Activated T-helper 2 cell treated with anti-CD3 and anti-CD28 coated beads, Interferon-gamma antibody, Interleukin-2, Interleukin-4, amounts not matched to agents 10 μg/mL and 5 μg/mL and 100 μg/mL, durations not matched to agents 14 hours and 24 hours and 36 hours (primary cell): ENCODE results near the gene EPB41L4A. TPM values are rescaled to one million over a fixed set of nuclear protein-coding genes. Genes with fewer than 3 reads are reported as not detected.

Source experiments
- DNase-seq: peaks from one replicate; pipeline ENCODE4 v3.0.0; 2021; ENCODE audit warnings: low spot score
- H3K27ac Mint-ChIP-seq: one replicate; pipeline ENCODE4 v1.8.0; 2021; ENCODE audit warnings: mixed read lengths
- H3K27me3 Mint-ChIP-seq: one replicate; pipeline ENCODE4 v1.8.0; 2021; ENCODE audit warnings: low read depth, mixed read lengths
- H3K36me3 Mint-ChIP-seq: one replicate; pipeline ENCODE4 v1.8.0; 2021; ENCODE audit warnings: low read depth, mixed read lengths
- H3K4me1 Mint-ChIP-seq: one replicate; pipeline ENCODE4 v1.8.0; 2021; ENCODE audit warnings: low read depth, mixed read lengths
- H3K4me3 Mint-ChIP-seq: one replicate; pipeline ENCODE4 v1.8.0; 2021; ENCODE audit warnings: low read depth, mild to moderate bottlenecking, moderate library complexity, mixed read lengths
- H3K9me3 Mint-ChIP-seq: one replicate; pipeline ENCODE4 v1.8.0; 2021; ENCODE audit warnings: mixed read lengths
- intact Hi-C: fragments of 100-400 bp; cut with micrococcal nuclease; formaldehyde crosslinking; loops from one replicate; pipeline ENCODE4 v1.15.1; 2023
- total RNA-seq: library from RNA; stranded (reverse); gene quantifications from 2 replicates; pipeline ENCODE4 v1.2.3, GENCODE V29; 2022

EPB41L4A gene
- total RNA-seq, 1 donor from 2014 or later: 0.68 TPM

DNA sequence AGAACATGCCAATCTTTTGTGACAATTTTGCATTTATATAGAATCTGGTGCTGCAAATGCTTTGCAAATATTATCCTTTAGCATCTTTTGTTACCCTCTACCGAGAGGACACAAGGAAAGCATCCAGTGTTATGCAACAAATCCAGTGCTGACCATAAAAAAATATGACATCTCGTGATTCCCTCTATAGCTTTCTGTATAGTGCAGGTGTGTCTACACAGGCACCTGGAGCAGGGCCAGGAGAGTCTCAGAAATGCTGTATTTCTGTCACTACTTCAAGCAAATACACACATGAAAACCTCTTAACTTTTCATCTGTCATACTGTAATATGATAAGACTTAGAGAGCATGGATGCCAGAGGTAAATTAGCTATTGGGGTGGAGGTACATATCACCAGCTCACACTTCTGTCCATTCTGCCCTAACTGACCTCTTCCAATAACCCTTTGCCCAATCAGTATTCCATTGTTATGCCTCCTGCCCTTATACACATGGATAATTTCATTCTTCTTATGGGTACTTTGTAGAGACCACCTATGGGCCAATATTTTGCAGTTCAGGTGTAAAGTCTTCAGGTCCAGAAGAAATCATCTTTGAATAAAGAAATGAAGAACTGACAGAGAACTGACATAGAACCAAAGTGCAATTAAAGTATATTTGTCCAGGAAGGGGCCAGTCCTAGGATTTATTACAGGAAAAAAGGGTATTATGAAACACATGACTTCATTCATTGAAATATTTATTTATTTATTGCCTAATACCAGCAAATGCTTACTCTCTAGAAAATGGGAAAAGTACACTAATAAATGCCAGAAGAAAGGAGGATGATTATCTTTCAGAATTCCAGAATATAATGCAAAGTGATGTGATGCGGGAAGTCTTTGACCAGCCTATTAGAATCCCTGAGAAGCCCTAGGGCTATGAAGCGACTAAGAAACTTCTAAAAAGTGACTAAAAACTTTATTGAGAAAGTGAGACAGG, 106.5 kb downstream of the EPB41L4A start:
- Mint-ChIP-seq H3K4me3 (no peak overlapping the region), H3K27me3 (peaks cover 3% of the 10 kb centered on the region), H3K9me3 (no peaks in the 10 kb centered on the region), H3K27ac (no peak overlapping the region), H3K36me3 (no peaks in the 10 kb centered on the region), H3K4me1 (no peaks in the 10 kb centered on the region)
- intact Hi-C loops: no loop called here
- DNase-seq: no peak

- no peak for DNase-seq
- no peaks in the 10 kb centered on the region for H3K9me3 Mint-ChIP-seq
- H3K27me3 Mint-ChIP-seq: peaks cover 3% of the 10 kb centered on the region
- no peaks in the 10 kb centered on the region for H3K4me1 Mint-ChIP-seq
- intact Hi-C loops: no loop called here
- no peak overlapping the region for H3K4me3 Mint-ChIP-seq
- no peak overlapping the region for H3K27ac Mint-ChIP-seq
- no peaks in the 10 kb centered on the region for H3K36me3 Mint-ChIP-seq
These were observed 108.3 kb downstream of the EPB41L4A start for GRCh38 chr5:112310746-112311145.

DNA sequence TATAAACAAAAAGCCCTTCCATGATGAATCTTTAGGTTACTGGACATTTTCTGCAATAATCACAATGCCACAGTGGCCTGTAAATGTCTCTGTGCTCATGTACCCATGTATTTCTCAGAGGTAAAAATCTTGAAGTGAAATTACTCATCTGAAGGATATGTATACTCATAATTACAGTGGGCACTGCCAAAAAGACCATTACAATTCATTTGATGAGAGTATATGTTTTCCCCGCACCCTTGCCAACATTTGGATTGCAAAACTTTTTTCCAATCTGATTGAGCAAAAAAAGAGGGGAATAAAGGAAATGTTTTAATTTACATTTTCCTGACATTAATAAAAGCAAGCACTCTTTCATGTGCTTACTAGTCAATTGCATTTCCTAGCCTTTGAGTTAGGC, 110.5 kb downstream of the EPB41L4A start:
- Mint-ChIP-seq H3K36me3 (no peaks in the 10 kb centered on the region), H3K9me3 (no peaks in the 10 kb centered on the region), H3K27ac (no peak overlapping the region), H3K27me3 (peaks cover 3% of the 10 kb centered on the region), H3K4me3 (no peak overlapping the region), H3K4me1 (no peaks in the 10 kb centered on the region)
- intact Hi-C loops: no loop called here
- no peak for DNase-seq

GRCh38 chr5:112306956-112307355, 112.1 kb downstream of the EPB41L4A start:
- Mint-ChIP-seq H3K9me3 (no peaks in the 10 kb centered on the region), H3K4me3 (no peak overlapping the region), H3K36me3 (no peaks in the 10 kb centered on the region), H3K4me1 (no peaks in the 10 kb centered on the region), H3K27ac (no peak overlapping the region), H3K27me3 (peaks cover 3% of the 10 kb centered on the region)
- intact Hi-C loops: no loop called here
- no peak for DNase-seq

DNA sequence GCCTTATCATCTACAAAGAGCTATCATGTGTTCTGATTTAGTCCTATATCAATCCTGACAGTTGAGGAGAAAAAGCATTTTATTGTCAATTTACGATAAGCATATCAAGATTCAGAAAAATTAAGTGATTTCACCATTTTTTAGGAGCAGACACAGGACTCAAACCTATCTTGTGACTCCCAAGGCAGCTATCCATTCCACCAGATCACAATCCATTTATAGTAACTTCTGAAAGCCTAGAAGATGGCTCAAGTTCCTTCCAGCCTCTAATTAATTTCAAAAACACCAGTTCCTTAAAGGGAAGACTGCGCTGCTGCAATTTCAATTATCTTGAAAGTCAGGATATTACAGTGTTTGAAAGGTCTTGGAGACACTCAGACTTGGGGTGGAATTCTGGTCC, 114.3 kb downstream of the EPB41L4A start:
- peaks cover 1% of the 10 kb centered on the region for H3K9me3 Mint-ChIP-seq
- H3K27ac Mint-ChIP-seq: no peak overlapping the region
- no peaks in the 10 kb centered on the region for H3K4me1 Mint-ChIP-seq
- no peaks in the 10 kb centered on the region for H3K36me3 Mint-ChIP-seq
- H3K4me3 Mint-ChIP-seq: no peak overlapping the region
- DNase-seq: no peak
- intact Hi-C loops: no loop called here
- peaks cover 3% of the 10 kb centered on the region for H3K27me3 Mint-ChIP-seq

DNA sequence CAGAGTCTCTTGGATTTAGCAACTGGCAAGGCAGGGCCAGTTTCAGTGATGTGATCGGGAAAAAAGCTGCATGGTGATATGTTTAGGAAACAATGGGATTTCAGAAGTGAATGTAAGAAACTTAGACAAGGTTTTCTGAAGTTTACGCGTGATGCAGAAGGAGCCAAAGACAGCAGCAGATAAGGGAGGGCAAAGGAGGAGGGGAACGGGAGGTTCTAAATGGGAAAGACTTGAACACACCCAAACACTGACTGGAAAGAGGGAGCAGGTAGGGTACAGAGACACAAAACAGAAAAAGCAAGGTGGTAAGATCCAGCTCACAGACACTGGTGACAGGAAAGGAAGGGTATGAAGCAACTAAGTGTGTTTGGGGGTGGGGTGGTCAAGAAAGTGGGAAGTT, 115.4 kb downstream of the EPB41L4A start:
- no peaks in the 10 kb centered on the region for H3K36me3 Mint-ChIP-seq
- no peak for DNase-seq
- no peak overlapping the region for H3K4me3 Mint-ChIP-seq
- H3K4me1 Mint-ChIP-seq: no peaks in the 10 kb centered on the region
- H3K27me3 Mint-ChIP-seq: no peaks in the 10 kb centered on the region
- H3K9me3 Mint-ChIP-seq: peaks cover 8% of the 10 kb centered on the region
- intact Hi-C loops: no loop called here
- no peak overlapping the region for H3K27ac Mint-ChIP-seq

DNA sequence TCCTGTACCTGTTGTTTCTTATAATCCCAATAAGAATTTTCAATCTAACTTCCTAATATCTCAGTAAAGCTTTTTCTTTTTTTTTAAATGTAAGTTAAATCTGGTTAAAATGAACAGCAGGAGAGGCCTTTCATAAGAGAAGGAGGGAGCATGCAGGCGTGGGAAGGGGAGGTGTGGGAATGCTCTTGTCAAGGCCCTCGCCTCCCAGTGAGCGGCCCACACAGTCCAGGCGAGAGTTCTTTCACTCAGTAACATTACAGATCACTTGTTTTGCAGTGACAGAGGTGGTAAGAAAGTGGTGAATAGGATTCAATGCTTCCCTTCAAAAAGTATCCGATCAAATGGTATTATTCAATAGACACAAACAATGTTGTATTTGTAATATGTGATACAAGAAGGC, 125.0 kb downstream of the EPB41L4A start:
- H3K4me3 Mint-ChIP-seq: no peak overlapping the region
- no peaks in the 10 kb centered on the region for H3K4me1 Mint-ChIP-seq
- H3K27me3 Mint-ChIP-seq: peaks cover 1% of the 10 kb centered on the region
- H3K36me3 Mint-ChIP-seq: no peaks in the 10 kb centered on the region
- intact Hi-C loops: no loop called here
- peaks cover 13% of the 10 kb centered on the region for H3K9me3 Mint-ChIP-seq
- no peak for DNase-seq
- no peak overlapping the region for H3K27ac Mint-ChIP-seq

- Mint-ChIP-seq H3K36me3 (no peaks in the 10 kb centered on the region), H3K27ac (no peak overlapping the region), H3K27me3 (peaks cover 1% of the 10 kb centered on the region), H3K4me3 (no peak overlapping the region), H3K4me1 (no peaks in the 10 kb centered on the region), H3K9me3 (peaks cover 8% of the 10 kb centered on the region)
- intact Hi-C loops: no loop called here
- DNase-seq: no peak
These were observed 125.5 kb downstream of the EPB41L4A start for GRCh38 chr5:112293587-112293986.

DNA sequence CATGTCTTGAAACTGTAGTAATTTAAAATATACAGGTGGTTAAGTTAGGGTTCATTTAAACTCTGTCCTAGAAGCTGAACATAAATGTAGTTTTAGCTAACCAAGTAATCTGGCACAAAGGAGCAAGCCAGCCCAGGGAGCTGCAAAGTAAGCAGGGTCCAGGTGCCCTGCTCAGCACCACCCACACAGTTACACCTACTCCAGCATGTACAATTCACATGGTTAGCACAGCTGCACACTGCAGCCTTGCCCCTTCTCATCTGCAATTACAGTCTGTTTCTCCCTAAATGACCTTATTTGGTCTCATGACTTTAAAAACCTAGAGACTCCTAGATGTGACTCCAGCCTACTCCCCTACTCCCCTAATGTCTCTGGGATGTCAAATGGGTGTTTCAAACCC, 128.4 kb downstream of the EPB41L4A start:
- H3K27ac Mint-ChIP-seq: no peak overlapping the region
- intact Hi-C loops: no loop called here
- peaks cover 1% of the 10 kb centered on the region for H3K27me3 Mint-ChIP-seq
- no peaks in the 10 kb centered on the region for H3K4me1 Mint-ChIP-seq
- no peaks in the 10 kb centered on the region for H3K9me3 Mint-ChIP-seq
- no peaks in the 10 kb centered on the region for H3K36me3 Mint-ChIP-seq
- no peak for DNase-seq
- H3K4me3 Mint-ChIP-seq: no peak overlapping the region

GRCh38 chr5:112289465-112289864, 129.6 kb downstream of the EPB41L4A start:
- Mint-ChIP-seq H3K27me3 (peaks cover 1% of the 10 kb centered on the region), H3K27ac (no peak overlapping the region), H3K9me3 (no peaks in the 10 kb centered on the region), H3K4me1 (no peaks in the 10 kb centered on the region), H3K4me3 (no peak overlapping the region), H3K36me3 (no peaks in the 10 kb centered on the region)
- intact Hi-C loops: no loop called here
- no peak for DNase-seq

DNA sequence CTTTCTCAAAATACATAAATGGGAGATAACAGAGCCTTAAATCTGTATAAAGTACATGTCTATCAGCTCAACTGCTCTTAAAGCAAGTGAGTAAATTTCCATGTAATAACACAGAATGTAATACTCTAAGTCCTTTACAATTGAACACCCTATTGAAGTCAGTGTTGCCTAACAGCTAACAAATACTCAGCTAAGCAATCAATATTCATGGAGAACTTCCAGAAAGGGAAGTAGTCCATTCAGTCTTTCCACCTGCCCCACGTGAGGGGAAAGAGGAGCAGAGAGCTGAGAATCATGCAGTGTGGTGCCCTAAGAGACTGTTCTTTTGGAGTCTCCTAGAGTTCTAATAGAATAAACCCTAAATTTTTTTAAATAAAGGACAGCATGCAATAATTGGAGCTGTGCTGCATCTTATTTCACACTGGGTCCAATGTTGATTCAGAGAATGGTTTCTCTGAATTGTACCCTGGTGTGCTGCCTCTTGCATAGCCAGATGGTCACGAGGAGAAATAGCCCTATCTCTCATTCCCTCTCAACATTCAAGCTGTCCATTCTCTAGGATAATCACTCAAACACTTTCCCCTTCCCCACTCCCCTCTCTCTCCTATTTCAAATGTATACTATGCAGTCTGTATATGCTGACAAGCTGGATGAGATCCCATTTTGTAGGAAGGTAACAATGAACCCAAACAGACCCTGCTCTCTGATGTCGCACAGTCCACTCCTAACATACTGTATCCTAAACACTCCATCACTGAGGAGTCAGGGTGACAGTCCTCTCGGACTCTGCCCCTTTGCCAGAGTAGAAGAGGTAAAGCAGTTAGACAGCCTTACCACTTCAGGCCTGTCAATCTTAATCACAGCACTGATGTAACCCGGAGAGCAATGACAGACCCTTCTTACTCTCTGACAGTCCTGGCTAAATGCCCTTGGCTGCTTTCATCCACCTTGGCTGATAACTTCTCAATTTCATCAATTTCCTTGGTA, 134.8 kb downstream of the EPB41L4A start:
- Mint-ChIP-seq H3K4me3 (no peak overlapping the region), H3K27ac (no peak overlapping the region), H3K27me3 (peaks cover 1% of the 10 kb centered on the region), H3K9me3 (no peaks in the 10 kb centered on the region), H3K36me3 (no peaks in the 10 kb centered on the region), H3K4me1 (no peaks in the 10 kb centered on the region)
- intact Hi-C loops: no loop called here
- DNase-seq: no peak

GRCh38 chr5:112283034-112283582, 136.0 kb downstream of the EPB41L4A start:
- Mint-ChIP-seq H3K27me3 (peaks cover 1% of the 10 kb centered on the region), H3K27ac (no peak overlapping the region), H3K4me3 (no peak overlapping the region), H3K9me3 (no peaks in the 10 kb centered on the region), H3K36me3 (no peaks in the 10 kb centered on the region), H3K4me1 (no peaks in the 10 kb centered on the region)
- intact Hi-C loops: no loop called here
- DNase-seq: no peak
